Peyer's patch (tissue), 4 donors: ENCODE data around the gene SCFD2.

Experiments
- POLR2A ChIP-seq, 2 donors: fragments of 450-650 bp; IDR thresholded peaks; one replicate each; pipeline ENCODE4 v1.5.1; 2017; ENCODE audit warnings: antibody characterized with exemption in 2 of 2, mild to moderate bottlenecking in 2 of 2, moderate library complexity in 2 of 2
- TF ChIP-seq, protein P1 (sequence below), 6 experiments: fragments of 450-650 bp in 4 of 6; fragments of 200-600 bp in 2 of 6; sonication (generic) in 1 of 6; IDR thresholded peaks; one replicate each; pipeline ENCODE4 v1.5.1; 2017 to 2019; ENCODE audit warnings: antibody characterized with exemption in 6 of 6, mild to moderate bottlenecking in 3 of 6, moderate library complexity in 1 of 6

- TF ChIP-seq, protein P1, sequence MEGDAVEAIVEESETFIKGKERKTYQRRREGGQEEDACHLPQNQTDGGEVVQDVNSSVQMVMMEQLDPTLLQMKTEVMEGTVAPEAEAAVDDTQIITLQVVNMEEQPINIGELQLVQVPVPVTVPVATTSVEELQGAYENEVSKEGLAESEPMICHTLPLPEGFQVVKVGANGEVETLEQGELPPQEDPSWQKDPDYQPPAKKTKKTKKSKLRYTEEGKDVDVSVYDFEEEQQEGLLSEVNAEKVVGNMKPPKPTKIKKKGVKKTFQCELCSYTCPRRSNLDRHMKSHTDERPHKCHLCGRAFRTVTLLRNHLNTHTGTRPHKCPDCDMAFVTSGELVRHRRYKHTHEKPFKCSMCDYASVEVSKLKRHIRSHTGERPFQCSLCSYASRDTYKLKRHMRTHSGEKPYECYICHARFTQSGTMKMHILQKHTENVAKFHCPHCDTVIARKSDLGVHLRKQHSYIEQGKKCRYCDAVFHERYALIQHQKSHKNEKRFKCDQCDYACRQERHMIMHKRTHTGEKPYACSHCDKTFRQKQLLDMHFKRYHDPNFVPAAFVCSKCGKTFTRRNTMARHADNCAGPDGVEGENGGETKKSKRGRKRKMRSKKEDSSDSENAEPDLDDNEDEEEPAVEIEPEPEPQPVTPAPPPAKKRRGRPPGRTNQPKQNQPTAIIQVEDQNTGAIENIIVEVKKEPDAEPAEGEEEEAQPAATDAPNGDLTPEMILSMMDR (IDR thresholded peaks at IDR 0.05), result no peak
- TF ChIP-seq POLR2A (IDR thresholded peaks at IDR 0.05), result no peak
Observed at GRCh38 chr4:53105313-53105712, 260.5 kb downstream of the SCFD2 start.
